ENCODE measurements around the gene CCND3. TPM values are rescaled to one million over a fixed set of nuclear protein-coding genes. Genes with fewer than 3 reads are reported as not detected.
A peak's percentile ranks its signal among the peaks of the same experiment; 100 is the strongest.

CCND3 gene
- total and polyA plus RNA-seq, 2 of the 13 experiments (the other 11 are each of a cell fraction or from before 2014, with no cell fraction given) = 4.3 to 7.2 TPM

GRCh38 chr6:41936073-41936837 is 5.4 kb downstream of the CCND3 start (continued):
- TF ChIP-seq SKIL (CRISPR knock-in tag; IDR thresholded peaks at IDR 0.05; ENCODE audit: borderline replicate concordance) (no peak), HMGA1 (CRISPR knock-in tag; conservative IDR thresholded peaks at IDR 0.05) (no peak), MXD3 (CRISPR knock-in tag; IDR thresholded peaks at IDR 0.05) (0 out of 2 replicates have a peak, but pooled peaks have one; percentile 33), GATAD2A (CRISPR knock-in tag; IDR thresholded peaks at IDR 0.05) (0 out of 2 replicates have a peak, but pooled peaks have one; percentile 52), REST (IDR thresholded peaks at IDR 0.05; ENCODE audit: borderline replicate concordance in 1 of 2, low read depth in 1 of 2, low read length in 2 of 2) (no peak), ZNF619 (CRISPR knock-in tag; IDR thresholded peaks at IDR 0.05) (no peak; the same call in 1 of the 2 replicates), SIX4 (CRISPR knock-in tag; IDR thresholded peaks at IDR 0.05) (no peak), ZNF605 (CRISPR knock-in tag; IDR thresholded peaks at IDR 0.05) (no peak), ARNT2 (CRISPR knock-in tag; IDR thresholded peaks at IDR 0.05; ENCODE audit: low read depth) (no peak), ATF6 (CRISPR knock-in tag; conservative IDR thresholded peaks at IDR 0.05) (no peak), ZNF572 (CRISPR knock-in tag; IDR thresholded peaks at IDR 0.05) (0 out of 2 replicates have a peak, but pooled peaks have one; percentile 17), CEBPG (CRISPR knock-in tag; IDR thresholded peaks at IDR 0.05) (peak; percentile 90), MIXL1 (CRISPR knock-in tag; IDR thresholded peaks at IDR 0.05) (peak; percentile 21; the same call in 1 of the 2 replicates), HMG20B (CRISPR knock-in tag; conservative IDR thresholded peaks at IDR 0.05) (no peak), NR2C2 (CRISPR knock-in tag; IDR thresholded peaks at IDR 0.05; ENCODE audit: borderline replicate concordance) (no peak), ATF4 (CRISPR knock-in tag; IDR thresholded peaks at IDR 0.05) (no peak), ZFX (CRISPR knock-in tag; IDR thresholded peaks at IDR 0.05; ENCODE audit: low read depth) (no peak), ZNF576 (CRISPR knock-in tag; IDR thresholded peaks at IDR 0.05) (no peak), HOXD1 (CRISPR knock-in tag; IDR thresholded peaks at IDR 0.05) (no peak), IKZF1 (IDR thresholded peaks at IDR 0.05) (no peak), CEBPB (IDR thresholded peaks at IDR 0.05; ENCODE audit: borderline replicate concordance, low read depth, low read length) (peak; percentile 93)
